NK-92 treated with Interleukin-12 subunit alpha and Interleukin-12 subunit beta, amount 100 ng/mL, for 24 hours (cell line): ENCODE measurements around the gene WDCP.
"Not testable (repeated sequence)": the region's sequence is repeated elsewhere in the genome, so short reads cannot be mapped to it uniquely, and the experiment has no call there.

Source experiments
- DNase-seq: peaks from one replicate; lab custom pipeline; 2025; lab: John Stamatoyannopoulos, UW

Gene WDCP

GRCh38 chr2:24021122-24021998, 25.8 kb downstream of the WDCP start:
- no peak for DNase-seq

- no peak for DNase-seq
Observed at GRCh38 chr2:24020244-24020643, 26.9 kb downstream of the WDCP start.

- no peak for DNase-seq
Observed at GRCh38 chr2:24019729-24020128, 27.5 kb downstream of the WDCP start.

- DNase-seq: no peak
Observed at GRCh38 chr2:24018241-24018640, 28.9 kb downstream of the WDCP start.

GRCh38 chr2:24017711-24018110, 29.5 kb downstream of the WDCP start:
- no peak for DNase-seq

GRCh38 chr2:24016853-24017703, 30.1 kb downstream of the WDCP start:
- DNase-seq: no peak

- no peak for DNase-seq
Observed at GRCh38 chr2:24016376-24016761, 30.8 kb downstream of the WDCP start.

GRCh38 chr2:24015562-24016375, 31.4 kb downstream of the WDCP start:
- DNase-seq: no peak

GRCh38 chr2:24014902-24015301, 32.3 kb downstream of the WDCP start:
- not testable (repeated sequence) for DNase-seq

GRCh38 chr2:24012521-24013188, 34.5 kb downstream of the WDCP start:
- DNase-seq: no peak

GRCh38 chr2:24011250-24012104, 35.7 kb downstream of the WDCP start:
- DNase-seq: no peak

GRCh38 chr2:24010477-24011249, 36.5 kb downstream of the WDCP start:
- no peak for DNase-seq

- DNase-seq: no peak
Observed at GRCh38 chr2:24009680-24010476, 37.3 kb downstream of the WDCP start, which contains the start of gene MFSD2B. MFSD2B (plus strand) TSS chr2:24010085; CDS start chr2:24010097, 12 bp downstream.

GRCh38 chr2:24009367-24009679, 37.9 kb downstream of the WDCP start:
- no peak for DNase-seq

- no peak for DNase-seq
Observed at GRCh38 chr2:24008672-24009366, 38.4 kb downstream of the WDCP start.

- no peak for DNase-seq
Observed at GRCh38 chr2:24007693-24008092, 39.5 kb downstream of the WDCP start.

- DNase-seq: no peak
Observed at GRCh38 chr2:23994567-23994966, 52.6 kb downstream of the WDCP start.

- no peak for DNase-seq
Observed at GRCh38 chr2:23993736-23994269, 53.4 kb downstream of the WDCP start.
